GM21515 (cell line): ENCODE data around the gene KCNMA1.
"Not testable (repeated sequence)": the region's sequence is repeated elsewhere in the genome, so short reads cannot be mapped to it uniquely, and the experiment has no call there.

Experiments
- ATAC-seq: cut with Tn5 transposase; IDR thresholded peaks from one replicate; pipeline ENCODE4 v1.9.1; 2021; ENCODE audit not compliant: unreplicated experiment

Gene KCNMA1

GRCh38 chr10:77539147-77539935, 98.3 kb downstream of the KCNMA1 start:
- no peak for ATAC-seq

GRCh38 chr10:77537720-77538373, 99.8 kb downstream of the KCNMA1 start:
- ATAC-seq = no peak

GRCh38 chr10:77537071-77537470, 100.5 kb downstream of the KCNMA1 start:
- ATAC-seq = no peak

GRCh38 chr10:77533887-77534278, 103.7 kb downstream of the KCNMA1 start:
- ATAC-seq = no peak

- no peak for ATAC-seq
Measured at GRCh38 chr10:77533146-77533886, 104.3 kb downstream of the KCNMA1 start.

- no peak for ATAC-seq
Measured at GRCh38 chr10:77532068-77532467, 105.5 kb downstream of the KCNMA1 start.

GRCh38 chr10:77531441-77532001, 106.1 kb downstream of the KCNMA1 start:
- ATAC-seq = no peak

- no peak for ATAC-seq
Measured at GRCh38 chr10:77530011-77530410, 107.6 kb downstream of the KCNMA1 start.

GRCh38 chr10:77529050-77529576, 108.5 kb downstream of the KCNMA1 start:
- ATAC-seq = no peak

GRCh38 chr10:77527839-77528238, 109.8 kb downstream of the KCNMA1 start:
- ATAC-seq = no peak

- no peak for ATAC-seq
Measured at GRCh38 chr10:77526868-77527617, 110.6 kb downstream of the KCNMA1 start.

GRCh38 chr10:77524281-77524711, 113.3 kb downstream of the KCNMA1 start:
- ATAC-seq = no peak

GRCh38 chr10:77522268-77522809, 115.3 kb downstream of the KCNMA1 start:
- no peak for ATAC-seq

- ATAC-seq = no peak
Measured at GRCh38 chr10:77520995-77521394, 116.6 kb downstream of the KCNMA1 start.

GRCh38 chr10:77520290-77520689, 117.3 kb downstream of the KCNMA1 start:
- ATAC-seq = no peak

- ATAC-seq = not testable (repeated sequence)
Measured at GRCh38 chr10:77519791-77520190, 117.8 kb downstream of the KCNMA1 start.

GRCh38 chr10:77518910-77519274, 118.7 kb downstream of the KCNMA1 start:
- no peak for ATAC-seq

GRCh38 chr10:77518241-77518909, 119.2 kb downstream of the KCNMA1 start:
- no peak for ATAC-seq

GRCh38 chr10:77516575-77516974, 121.0 kb downstream of the KCNMA1 start:
- ATAC-seq = no peak

GRCh38 chr10:77514870-77515269, 122.7 kb downstream of the KCNMA1 start:
- ATAC-seq = no peak
